HepG2 (cell line): ENCODE measurements around the gene HMGN4. TPM values are rescaled to one million over a fixed set of nuclear protein-coding genes. Genes with fewer than 3 reads are reported as not detected.

Source experiments
- ELF4 ChIP-seq: sonication (generic); formaldehyde crosslinking; IDR thresholded peaks from 2 replicates; pipeline ENCODE4 v1.5.0; 2020; ENCODE audit warnings: missing genetic modification reagents, mild to moderate bottlenecking, moderate library complexity, borderline replicate concordance
- JUN ChIP-seq: sonication (generic); formaldehyde crosslinking; IDR thresholded peaks from 2 replicates; pipeline ENCODE4 v1.4.0; 2020; ENCODE audit warnings: mild to moderate bottlenecking, missing genetic modification reagents
- NCOA1 ChIP-seq: sonication (generic); formaldehyde crosslinking; IDR thresholded peaks from 2 replicates; pipeline ENCODE4 v1.9.0; 2021; ENCODE audit warnings: missing genetic modification reagents
- NFE2L1 ChIP-seq: sonication (generic); formaldehyde crosslinking; IDR thresholded peaks from 2 replicates; pipeline ENCODE4 v1.4.0; 2020; ENCODE audit warnings: missing genetic modification reagents, mild to moderate bottlenecking, borderline replicate concordance
- TOE1 ChIP-seq: sonication (generic); formaldehyde crosslinking; IDR thresholded peaks from 2 replicates; pipeline ENCODE4 v1.4.0; 2020; ENCODE audit warnings: mild to moderate bottlenecking, missing genetic modification reagents
- ZNF660 ChIP-seq: sonication (generic); formaldehyde crosslinking; IDR thresholded peaks from 2 replicates; pipeline ENCODE4 v1.5.1; 2020; ENCODE audit warnings: mild to moderate bottlenecking, low read depth, missing genetic modification reagents, borderline replicate concordance
- ZNF776 ChIP-seq: sonication (generic); formaldehyde crosslinking; IDR thresholded peaks from 2 replicates; pipeline ENCODE4 v1.4.0; 2020; ENCODE audit warnings: mild to moderate bottlenecking, missing genetic modification reagents
- polyA plus RNA-seq, 8 experiments: library from polyadenylated mRNA; depleted of rRNA in 3 of 8; stranded (reverse) in 7 of 8; unstranded in 1 of 8; fragments of >200 nt; fragmentation: Illumina TruSeq in 4 of 8; extraction: Trizol in 4 of 8; gene quantifications; 2 replicates each; pipeline versions ENCODE4 v1.2.1 to v1.2.3, GENCODE V29; 2011 to 2016; ENCODE audit warnings: low read depth in 4 of 8, missing spikeins in 1 of 8, mixed read lengths in 1 of 8; ENCODE audit not compliant: insufficient read depth in 1 of 8
- total RNA-seq, 5 experiments: library from RNA; depleted of rRNA; stranded (reverse); fragments of >200 nt; fragmentation: Illumina TruSeq; extraction: Trizol; gene quantifications; 2 replicates each; pipeline ENCODE4 v1.2.3, GENCODE V29; 2016; ENCODE audit warnings: low read depth in 1 of 5
- TF ChIP-seq, protein P1 (sequence below): sonication (generic); formaldehyde crosslinking; IDR thresholded peaks from 2 replicates; pipeline ENCODE4 v1.4.0; 2020; ENCODE audit warnings: missing genetic modification reagents
- TF ChIP-seq, protein P2 (sequence below): sonication (generic); formaldehyde crosslinking; IDR thresholded peaks from 2 replicates; pipeline ENCODE4 v1.4.0; 2020; ENCODE audit warnings: missing genetic modification reagents, mild to moderate bottlenecking, borderline replicate concordance
- TF ChIP-seq, protein P3 (sequence below): sonication (generic); formaldehyde crosslinking; IDR thresholded peaks from 2 replicates; pipeline ENCODE4 v1.8.0; 2022; ENCODE audit warnings: missing genetic modification reagents, mild to moderate bottlenecking, borderline replicate concordance
- TF ChIP-seq, protein P4 (sequence below): sonication (generic); formaldehyde crosslinking; IDR thresholded peaks from 2 replicates; pipeline ENCODE4 v1.4.0; 2020; ENCODE audit warnings: missing genetic modification reagents
- TF ChIP-seq, protein P5 (sequence below): sonication (generic); formaldehyde crosslinking; IDR thresholded peaks from 2 replicates; pipeline ENCODE4 v1.5.0; 2020; ENCODE audit warnings: mild to moderate bottlenecking, missing genetic modification reagents

Gene HMGN4
- total and polyA plus RNA-seq, 2 of the 13 experiments (the other 11 are each of a cell fraction or from before 2014, with no cell fraction given) = 39.9 to 52.1 TPM

DNA sequence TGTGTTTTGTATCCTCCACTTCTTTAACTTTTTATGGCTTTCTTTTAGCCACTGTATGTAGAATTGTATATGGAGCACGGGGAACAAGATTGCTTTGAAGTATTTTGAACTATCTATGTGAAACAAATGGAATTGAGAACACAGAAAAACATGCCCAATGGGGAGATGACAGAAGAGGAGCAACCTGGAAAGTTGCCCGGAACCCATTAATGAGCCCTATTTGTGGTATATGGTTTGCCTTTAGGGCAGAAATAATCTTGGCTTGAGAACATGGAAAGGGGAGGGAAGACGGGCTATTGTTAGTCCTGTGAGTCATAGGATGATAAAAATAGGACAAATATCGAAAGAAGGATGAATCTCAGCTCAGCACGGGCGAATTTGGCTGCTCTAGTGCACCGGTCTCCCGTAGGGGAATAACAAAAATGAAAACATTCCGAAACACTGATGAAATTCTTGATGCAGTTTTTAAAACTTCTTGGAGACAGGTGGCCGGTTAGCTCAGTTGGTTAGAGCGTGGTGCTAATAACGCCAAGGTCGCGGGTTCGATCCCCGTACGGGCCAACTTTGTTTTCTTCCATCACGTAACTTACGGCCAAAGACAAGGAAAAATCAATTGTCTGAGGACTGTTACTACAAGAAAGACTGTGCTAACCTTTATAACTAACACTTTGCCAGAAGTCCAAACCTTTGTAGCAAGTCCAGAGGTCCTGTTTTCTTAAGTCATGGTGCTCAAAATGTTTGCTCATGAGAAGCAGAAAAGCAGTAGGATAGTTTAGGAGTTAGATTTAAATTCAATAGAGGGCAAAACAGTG is 15.7 kb downstream of the HMGN4 start (continued):
- TF ChIP-seq, protein P1, sequence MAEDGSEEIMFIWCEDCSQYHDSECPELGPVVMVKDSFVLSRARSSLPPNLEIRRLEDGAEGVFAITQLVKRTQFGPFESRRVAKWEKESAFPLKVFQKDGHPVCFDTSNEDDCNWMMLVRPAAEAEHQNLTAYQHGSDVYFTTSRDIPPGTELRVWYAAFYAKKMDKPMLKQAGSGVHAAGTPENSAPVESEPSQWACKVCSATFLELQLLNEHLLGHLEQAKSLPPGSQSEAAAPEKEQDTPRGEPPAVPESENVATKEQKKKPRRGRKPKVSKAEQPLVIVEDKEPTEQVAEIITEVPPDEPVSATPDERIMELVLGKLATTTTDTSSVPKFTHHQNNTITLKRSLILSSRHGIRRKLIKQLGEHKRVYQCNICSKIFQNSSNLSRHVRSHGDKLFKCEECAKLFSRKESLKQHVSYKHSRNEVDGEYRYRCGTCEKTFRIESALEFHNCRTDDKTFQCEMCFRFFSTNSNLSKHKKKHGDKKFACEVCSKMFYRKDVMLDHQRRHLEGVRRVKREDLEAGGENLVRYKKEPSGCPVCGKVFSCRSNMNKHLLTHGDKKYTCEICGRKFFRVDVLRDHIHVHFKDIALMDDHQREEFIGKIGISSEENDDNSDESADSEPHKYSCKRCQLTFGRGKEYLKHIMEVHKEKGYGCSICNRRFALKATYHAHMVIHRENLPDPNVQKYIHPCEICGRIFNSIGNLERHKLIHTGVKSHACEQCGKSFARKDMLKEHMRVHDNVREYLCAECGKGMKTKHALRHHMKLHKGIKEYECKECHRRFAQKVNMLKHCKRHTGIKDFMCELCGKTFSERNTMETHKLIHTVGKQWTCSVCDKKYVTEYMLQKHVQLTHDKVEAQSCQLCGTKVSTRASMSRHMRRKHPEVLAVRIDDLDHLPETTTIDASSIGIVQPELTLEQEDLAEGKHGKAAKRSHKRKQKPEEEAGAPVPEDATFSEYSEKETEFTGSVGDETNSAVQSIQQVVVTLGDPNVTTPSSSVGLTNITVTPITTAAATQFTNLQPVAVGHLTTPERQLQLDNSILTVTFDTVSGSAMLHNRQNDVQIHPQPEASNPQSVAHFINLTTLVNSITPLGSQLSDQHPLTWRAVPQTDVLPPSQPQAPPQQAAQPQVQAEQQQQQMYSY (CRISPR knock-in tag) = 0 out of 2 replicates have a peak, but pooled peaks have one; percentile 36
- TF ChIP-seq, protein P2, sequence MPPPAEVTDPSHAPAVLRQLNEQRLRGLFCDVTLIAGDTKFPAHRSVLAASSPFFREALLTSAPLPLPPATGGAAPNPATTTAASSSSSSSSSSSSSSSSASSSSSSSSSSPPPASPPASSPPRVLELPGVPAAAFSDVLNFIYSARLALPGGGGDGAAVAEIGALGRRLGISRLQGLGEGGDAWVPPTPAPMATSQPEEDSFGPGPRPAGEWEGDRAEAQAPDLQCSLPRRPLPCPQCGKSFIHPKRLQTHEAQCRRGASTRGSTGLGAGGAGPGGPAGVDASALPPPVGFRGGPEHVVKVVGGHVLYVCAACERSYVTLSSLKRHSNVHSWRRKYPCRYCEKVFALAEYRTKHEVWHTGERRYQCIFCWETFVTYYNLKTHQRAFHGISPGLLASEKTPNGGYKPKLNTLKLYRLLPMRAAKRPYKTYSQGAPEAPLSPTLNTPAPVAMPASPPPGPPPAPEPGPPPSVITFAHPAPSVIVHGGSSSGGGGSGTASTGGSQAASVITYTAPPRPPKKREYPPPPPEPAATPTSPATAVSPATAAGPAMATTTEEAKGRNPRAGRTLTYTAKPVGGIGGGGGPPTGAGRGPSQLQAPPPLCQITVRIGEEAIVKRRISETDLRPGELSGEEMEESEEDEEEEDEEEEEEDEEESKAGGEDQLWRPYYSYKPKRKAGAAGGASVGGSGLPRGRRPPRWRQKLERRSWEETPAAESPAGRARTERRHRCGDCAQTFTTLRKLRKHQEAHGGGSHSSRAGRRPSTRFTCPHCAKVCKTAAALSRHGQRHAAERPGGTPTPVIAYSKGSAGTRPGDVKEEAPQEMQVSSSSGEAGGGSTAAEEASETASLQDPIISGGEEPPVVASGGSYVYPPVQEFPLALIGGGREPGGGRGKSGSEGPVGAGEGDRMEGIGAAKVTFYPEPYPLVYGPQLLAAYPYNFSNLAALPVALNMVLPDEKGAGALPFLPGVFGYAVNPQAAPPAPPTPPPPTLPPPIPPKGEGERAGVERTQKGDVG = no peak
- TF ChIP-seq ZNF776 (CRISPR knock-in tag) (no peak), TOE1 (peak; percentile 35; the same call in 1 of the 2 replicates), NFE2L1 (CRISPR knock-in tag) (no peak), ELF4 (CRISPR knock-in tag) (peak; percentile 80; the same call in 1 of the 2 replicates), NCOA1 (no peak), ZNF660 (CRISPR knock-in tag) (no peak), JUN (no peak)
- TF ChIP-seq, protein P3, sequence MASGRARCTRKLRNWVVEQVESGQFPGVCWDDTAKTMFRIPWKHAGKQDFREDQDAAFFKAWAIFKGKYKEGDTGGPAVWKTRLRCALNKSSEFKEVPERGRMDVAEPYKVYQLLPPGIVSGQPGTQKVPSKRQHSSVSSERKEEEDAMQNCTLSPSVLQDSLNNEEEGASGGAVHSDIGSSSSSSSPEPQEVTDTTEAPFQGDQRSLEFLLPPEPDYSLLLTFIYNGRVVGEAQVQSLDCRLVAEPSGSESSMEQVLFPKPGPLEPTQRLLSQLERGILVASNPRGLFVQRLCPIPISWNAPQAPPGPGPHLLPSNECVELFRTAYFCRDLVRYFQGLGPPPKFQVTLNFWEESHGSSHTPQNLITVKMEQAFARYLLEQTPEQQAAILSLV = no peak
- TF ChIP-seq, protein P4, sequence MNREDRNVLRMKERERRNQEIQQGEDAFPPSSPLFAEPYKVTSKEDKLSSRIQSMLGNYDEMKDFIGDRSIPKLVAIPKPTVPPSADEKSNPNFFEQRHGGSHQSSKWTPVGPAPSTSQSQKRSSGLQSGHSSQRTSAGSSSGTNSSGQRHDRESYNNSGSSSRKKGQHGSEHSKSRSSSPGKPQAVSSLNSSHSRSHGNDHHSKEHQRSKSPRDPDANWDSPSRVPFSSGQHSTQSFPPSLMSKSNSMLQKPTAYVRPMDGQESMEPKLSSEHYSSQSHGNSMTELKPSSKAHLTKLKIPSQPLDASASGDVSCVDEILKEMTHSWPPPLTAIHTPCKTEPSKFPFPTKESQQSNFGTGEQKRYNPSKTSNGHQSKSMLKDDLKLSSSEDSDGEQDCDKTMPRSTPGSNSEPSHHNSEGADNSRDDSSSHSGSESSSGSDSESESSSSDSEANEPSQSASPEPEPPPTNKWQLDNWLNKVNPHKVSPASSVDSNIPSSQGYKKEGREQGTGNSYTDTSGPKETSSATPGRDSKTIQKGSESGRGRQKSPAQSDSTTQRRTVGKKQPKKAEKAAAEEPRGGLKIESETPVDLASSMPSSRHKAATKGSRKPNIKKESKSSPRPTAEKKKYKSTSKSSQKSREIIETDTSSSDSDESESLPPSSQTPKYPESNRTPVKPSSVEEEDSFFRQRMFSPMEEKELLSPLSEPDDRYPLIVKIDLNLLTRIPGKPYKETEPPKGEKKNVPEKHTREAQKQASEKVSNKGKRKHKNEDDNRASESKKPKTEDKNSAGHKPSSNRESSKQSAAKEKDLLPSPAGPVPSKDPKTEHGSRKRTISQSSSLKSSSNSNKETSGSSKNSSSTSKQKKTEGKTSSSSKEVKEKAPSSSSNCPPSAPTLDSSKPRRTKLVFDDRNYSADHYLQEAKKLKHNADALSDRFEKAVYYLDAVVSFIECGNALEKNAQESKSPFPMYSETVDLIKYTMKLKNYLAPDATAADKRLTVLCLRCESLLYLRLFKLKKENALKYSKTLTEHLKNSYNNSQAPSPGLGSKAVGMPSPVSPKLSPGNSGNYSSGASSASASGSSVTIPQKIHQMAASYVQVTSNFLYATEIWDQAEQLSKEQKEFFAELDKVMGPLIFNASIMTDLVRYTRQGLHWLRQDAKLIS (CRISPR knock-in tag) = no peak
- TF ChIP-seq, protein P5, sequence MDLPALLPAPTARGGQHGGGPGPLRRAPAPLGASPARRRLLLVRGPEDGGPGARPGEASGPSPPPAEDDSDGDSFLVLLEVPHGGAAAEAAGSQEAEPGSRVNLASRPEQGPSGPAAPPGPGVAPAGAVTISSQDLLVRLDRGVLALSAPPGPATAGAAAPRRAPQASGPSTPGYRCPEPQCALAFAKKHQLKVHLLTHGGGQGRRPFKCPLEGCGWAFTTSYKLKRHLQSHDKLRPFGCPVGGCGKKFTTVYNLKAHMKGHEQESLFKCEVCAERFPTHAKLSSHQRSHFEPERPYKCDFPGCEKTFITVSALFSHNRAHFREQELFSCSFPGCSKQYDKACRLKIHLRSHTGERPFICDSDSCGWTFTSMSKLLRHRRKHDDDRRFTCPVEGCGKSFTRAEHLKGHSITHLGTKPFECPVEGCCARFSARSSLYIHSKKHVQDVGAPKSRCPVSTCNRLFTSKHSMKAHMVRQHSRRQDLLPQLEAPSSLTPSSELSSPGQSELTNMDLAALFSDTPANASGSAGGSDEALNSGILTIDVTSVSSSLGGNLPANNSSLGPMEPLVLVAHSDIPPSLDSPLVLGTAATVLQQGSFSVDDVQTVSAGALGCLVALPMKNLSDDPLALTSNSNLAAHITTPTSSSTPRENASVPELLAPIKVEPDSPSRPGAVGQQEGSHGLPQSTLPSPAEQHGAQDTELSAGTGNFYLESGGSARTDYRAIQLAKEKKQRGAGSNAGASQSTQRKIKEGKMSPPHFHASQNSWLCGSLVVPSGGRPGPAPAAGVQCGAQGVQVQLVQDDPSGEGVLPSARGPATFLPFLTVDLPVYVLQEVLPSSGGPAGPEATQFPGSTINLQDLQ (CRISPR knock-in tag) = no peak
